Left lung (tissue), 10 donors: ENCODE results near the gene HEXB. TPM values are rescaled to one million over a fixed set of nuclear protein-coding genes. Genes with fewer than 3 reads are reported as not detected.
A peak's percentile ranks its signal among the peaks of the same experiment; 100 is the strongest.
"Not testable (repeated sequence)": the region's sequence is repeated elsewhere in the genome, so short reads cannot be mapped to it uniquely, and the experiment has no call there.

Experiments
- ATAC-seq: fragments of 200-7000 bp; cut with Tn5 transposase; one replicate; pipeline ENCODE4 v1.9.1; 2020; ENCODE audit warnings: moderate library complexity
- DNase-seq, 4 donors: peaks; one replicate each; pipeline ENCODE4 v3.0.0-alpha.2; 2013 to 2020
- H3K27ac ChIP-seq, 2 donors: fragments of 200-600 bp; sonication (generic) in 1 of 2; one replicate each; pipeline versions ENCODE4 v1.5.0 to v1.8.0; 2020 to 2021
- H3K27me3 ChIP-seq, 2 donors: fragments of 200-600 bp; sonication (generic) in 1 of 2; one replicate each; pipeline versions ENCODE4 v1.5.0 to v1.8.0; 2020 to 2021
- H3K36me3 ChIP-seq, 2 donors: fragments of 200-600 bp; sonication (generic) in 1 of 2; one replicate each; pipeline versions ENCODE4 v1.5.0 to v1.8.0; 2020 to 2021
- H3K4me1 ChIP-seq, 2 donors: fragments of 200-600 bp; one replicate each; pipeline ENCODE4 v1.8.0; 2021
- H3K4me3 ChIP-seq, 2 donors: fragments of 200-600 bp; sonication (generic) in 1 of 2; one replicate each; pipeline versions ENCODE4 v1.5.0 to v1.8.0; 2020 to 2021; ENCODE audit warnings: mild to moderate bottlenecking in 1 of 2
- H3K9me3 ChIP-seq, 2 donors: fragments of 200-600 bp; sonication (generic) in 1 of 2; one replicate each; pipeline versions ENCODE4 v1.5.0 to v1.8.0; 2020 to 2021
- CTCF ChIP-seq, 2 donors: fragments of 200-600 bp; sonication (generic) in 1 of 2; IDR thresholded peaks; one replicate each; pipeline versions ENCODE4 v1.5.0 to v1.8.0; 2021; ENCODE audit warnings: antibody characterized with exemption in 2 of 2
- intact Hi-C, 2 donors: fragments of 100-400 bp; cut with DNase I; formaldehyde crosslinking; loops; one replicate each; pipeline versions ENCODE4 v1.11.2 to v1.14.2; 2022
- polyA plus RNA-seq, 6 donors: library from polyadenylated mRNA; unstranded; fragments of 120-200 nt; gene quantifications; one replicate each; pipeline ENCODE4 v1.2.1, GENCODE V29; 2013; ENCODE audit not compliant: insufficient read length in 6 of 6
- total RNA-seq, 2 donors: library from RNA; stranded (reverse); fragmentation: NEBNext Ultra II Directional; extraction: Animal tissue kit (Norgen Biotek cat#: 25700); gene quantifications; one replicate each; pipeline ENCODE4 v1.2.1, GENCODE V29; 2021
- donor health status: DM: no; HTN: yes; CAD: no.
- donor health status: DM: no; HTN: no; CAD: no.

Gene HEXB
- total and polyA plus RNA-seq, 8 donors = 54.6 to 215 (median 66.4) TPM

GRCh38 chr5:74669821-74670220 is 15.2 kb upstream of the HEXB start:
- DNase-seq (no peak), ATAC-seq (no peak)
- Histone ChIP-seq H3K4me3 (no peak overlapping the region), H3K9me3 (no peaks in the 10 kb centered on the region), H3K4me1 (no peaks in the 10 kb centered on the region), H3K36me3 (no peaks in the 10 kb centered on the region), H3K27me3 (no peaks in the 10 kb centered on the region), H3K27ac (no peak overlapping the region)
- TF ChIP-seq CTCF (IDR thresholded peaks at IDR 0.05) = no peak
- intact Hi-C loops = no loop called here

- Histone ChIP-seq H3K36me3 (no peaks in the 10 kb centered on the region), H3K27ac (no peak overlapping the region), H3K4me3 (no peak overlapping the region), H3K27me3 (no peaks in the 10 kb centered on the region), H3K9me3 (no peaks in the 10 kb centered on the region), H3K4me1 (no peaks in the 10 kb centered on the region)
- intact Hi-C loops = no loop called here
- ATAC-seq = no peak
- no peak for TF ChIP-seq CTCF (IDR thresholded peaks at IDR 0.05)
- no peak for DNase-seq
Measured at GRCh38 chr5:74670396-74671038, 14.5 kb upstream of the HEXB start.

- Histone ChIP-seq H3K4me3 (no peak overlapping the region), H3K36me3 (no peaks in the 10 kb centered on the region), H3K9me3 (no peaks in the 10 kb centered on the region), H3K4me1 (no peaks in the 10 kb centered on the region), H3K27me3 (no peaks in the 10 kb centered on the region), H3K27ac (no peak overlapping the region)
- ATAC-seq (no peak), DNase-seq (no peak)
- intact Hi-C loops = no loop called here
- no peak for TF ChIP-seq CTCF (IDR thresholded peaks at IDR 0.05)
Measured at GRCh38 chr5:74672215-74672877, 12.7 kb upstream of the HEXB start.

GRCh38 chr5:74673011-74673790 is 11.8 kb upstream of the HEXB start:
- peak; percentile 27 to 34 for TF ChIP-seq CTCF (IDR thresholded peaks at IDR 0.05)
- DNase-seq (peak in 1 of 4 donors; percentile 52), ATAC-seq (peak; percentile 77)
- Histone ChIP-seq H3K36me3 (no peaks in the 10 kb centered on the region), H3K27ac (no peak overlapping the region), H3K9me3 (no peaks in the 10 kb centered on the region), H3K4me3 (no peak overlapping the region), H3K4me1 (no peaks in the 10 kb centered on the region), H3K27me3 (no peaks in the 10 kb centered on the region)
- intact Hi-C loops = no loop called here

- H3K27me3 ChIP-seq, H3K9me3 ChIP-seq, H3K4me3 ChIP-seq, H3K36me3 ChIP-seq, ATAC-seq, DNase-seq, H3K27ac ChIP-seq, H3K4me1 ChIP-seq, intact Hi-C loops: not testable (repeated sequence)
Measured at GRCh38 chr5:74676466-74676865, 8.6 kb upstream of the HEXB start.

GRCh38 chr5:74678123-74678522 is 6.9 kb upstream of the HEXB start:
- DNase-seq, H3K27ac ChIP-seq, intact Hi-C loops, H3K4me3 ChIP-seq, ATAC-seq, H3K9me3 ChIP-seq, H3K36me3 ChIP-seq, H3K4me1 ChIP-seq, H3K27me3 ChIP-seq: not testable (repeated sequence)

GRCh38 chr5:74679300-74679699 is 5.7 kb upstream of the HEXB start:
- H3K9me3 ChIP-seq, H3K36me3 ChIP-seq, ATAC-seq, H3K4me3 ChIP-seq, H3K27me3 ChIP-seq, intact Hi-C loops, H3K27ac ChIP-seq, H3K4me1 ChIP-seq, DNase-seq: not testable (repeated sequence)
